Spleen (tissue), 13 donors: ENCODE data around the gene ZNF780B. TPM values are rescaled to one million over a fixed set of nuclear protein-coding genes. Genes with fewer than 3 reads are reported as not detected.

Source experiments
- DNase-seq: peaks from one replicate; pipeline ENCODE4 v3.0.0-alpha.2; 2020
- H3K27ac ChIP-seq, 8 donors: fragments of 200-600 bp; sonication (generic) in 7 of 8; 1 replicate in 4 of 8; 2 replicates in 4 of 8; pipeline versions ENCODE4 v1.5.0 to v1.8.0; 2016 to 2021; ENCODE audit warnings: inconsistent platforms in 4 of 8, mild to moderate bottlenecking in 4 of 8, moderate library complexity in 1 of 8
- H3K27me3 ChIP-seq, 7 donors: fragments of 200-600 bp; sonication (generic) in 6 of 7; replicated peaks in 1 of 7; 1 replicate in 4 of 7; 2 replicates in 3 of 7; pipeline versions ENCODE4 v1.5.0 to v1.8.0; 2016 to 2021; ENCODE audit warnings: inconsistent platforms in 3 of 7, mild to moderate bottlenecking in 1 of 7
- H3K36me3 ChIP-seq, 6 donors: fragments of 200-600 bp; sonication (generic) in 5 of 6; 1 replicate in 4 of 6; 2 replicates in 2 of 6; pipeline versions ENCODE4 v1.5.0 to v1.8.0; 2016 to 2021; ENCODE audit warnings: inconsistent platforms in 2 of 6
- H3K4me1 ChIP-seq, 6 donors: fragments of 200-600 bp; sonication (generic) in 5 of 6; 1 replicate in 3 of 6; 2 replicates in 3 of 6; pipeline versions ENCODE4 v1.5.0 to v1.8.0; 2016 to 2021; ENCODE audit warnings: inconsistent platforms in 3 of 6
- H3K4me3 ChIP-seq, 8 donors: fragments of 200-600 bp; sonication (generic) in 7 of 8; 1 replicate in 4 of 8; 2 replicates in 4 of 8; pipeline versions ENCODE4 v1.5.0 to v1.8.0; 2016 to 2021; ENCODE audit warnings: inconsistent platforms in 4 of 8, mild to moderate bottlenecking in 4 of 8, moderate library complexity in 2 of 8
- H3K9me3 ChIP-seq, 8 donors: fragments of 200-600 bp; sonication (generic) in 7 of 8; 1 replicate in 4 of 8; 2 replicates in 4 of 8; pipeline versions ENCODE4 v1.5.0 to v1.8.0; 2016 to 2021; ENCODE audit warnings: inconsistent platforms in 4 of 8
- POLR2A ChIP-seq, 3 donors: fragments of 450-650 bp; IDR thresholded peaks; one replicate each; pipeline ENCODE4 v1.5.1; 2017; ENCODE audit warnings: antibody characterized with exemption in 3 of 3, mild to moderate bottlenecking in 1 of 3
- POLR2AphosphoS5 ChIP-seq, 3 donors: sonication (generic); formaldehyde crosslinking; IDR thresholded peaks; one replicate each; pipeline ENCODE4 v1.5.1; 2017; ENCODE audit warnings: antibody characterized with exemption in 3 of 3
- WGBS, 5 donors: extraction: QIAGEN DNeasy Blood & Tissue Kit in 3 of 5; methylation state at CpG; one replicate each; pipeline versions ENCODE4 v1.1.5 to v1.1.7; 2013 to 2018; 5-methylcytosine and 5-hydroxymethylcytosine counted together
- intact Hi-C: fragments of 100-400 bp; cut with DNase I; formaldehyde crosslinking; loops from one replicate; pipeline ENCODE4 v1.15.0; 2023; ENCODE audit warnings: low total_unique reads
- long read RNA-seq, 2 donors: transcript quantifications; one replicate each; lab custom pipeline, GENCODE V29; 2026
- polyA plus RNA-seq, 3 donors: library from polyadenylated mRNA; stranded (reverse); fragments of 200-250 nt; gene quantifications; one replicate each; pipeline ENCODE4 v1.2.1, GENCODE V29; 2013
- total RNA-seq, 7 donors: library from RNA; depleted of rRNA in 3 of 7; stranded (reverse); fragments of >200 nt in 3 of 7; fragmentation: NEBNext Ultra II Directional in 4 of 7; extraction: Animal tissue kit (Norgen Biotek cat#: 25700) in 4 of 7; gene quantifications; one replicate each; pipeline versions ENCODE4 v1.1.0 to v1.2.1, GENCODE V29; 2016 to 2021
- TF ChIP-seq, protein P1 (sequence below), 11 experiments: fragments of 200-600 bp in 7 of 11; fragments of 450-650 bp in 4 of 11; sonication (generic) in 4 of 11; IDR thresholded peaks in 8 of 11; conservative IDR thresholded peaks in 3 of 11; 1 replicate in 7 of 11; 2 replicates in 4 of 11; pipeline versions ENCODE4 v1.4.0 to v1.8.0; 2016 to 2021; ENCODE audit warnings: antibody characterized with exemption in 11 of 11, inconsistent platforms in 4 of 11, mild to moderate bottlenecking in 1 of 11
- donor health status: healthy with polysubstance abuse.
- donor health status: DM: no; HTN: no; CAD: no; lungs with moderate emphysema.
- donor health status: DM: no; HTN: no; CAD: no.
- donor health status: Bipolar disorder and iron deficiency.
- donor health status: healthy.
- donor health status: DM: no; HTN: no; CAD: no.
- donor health status: DM: yes; HTN: yes; CAD: no.

ZNF780B gene
- total RNA-seq (10 to 100 TPM; 23.7 to 42.3 (median 32.1) TPM), polyA plus RNA-seq (10 to 100 TPM in 1 of 3 donors, 1 to 10 TPM in 2; 7.8 to 11.4 (median 8.6) TPM)
- long read RNA-seq, donor 1 = 0 reads
- long read RNA-seq, donor 2 = 0 reads

DNA sequence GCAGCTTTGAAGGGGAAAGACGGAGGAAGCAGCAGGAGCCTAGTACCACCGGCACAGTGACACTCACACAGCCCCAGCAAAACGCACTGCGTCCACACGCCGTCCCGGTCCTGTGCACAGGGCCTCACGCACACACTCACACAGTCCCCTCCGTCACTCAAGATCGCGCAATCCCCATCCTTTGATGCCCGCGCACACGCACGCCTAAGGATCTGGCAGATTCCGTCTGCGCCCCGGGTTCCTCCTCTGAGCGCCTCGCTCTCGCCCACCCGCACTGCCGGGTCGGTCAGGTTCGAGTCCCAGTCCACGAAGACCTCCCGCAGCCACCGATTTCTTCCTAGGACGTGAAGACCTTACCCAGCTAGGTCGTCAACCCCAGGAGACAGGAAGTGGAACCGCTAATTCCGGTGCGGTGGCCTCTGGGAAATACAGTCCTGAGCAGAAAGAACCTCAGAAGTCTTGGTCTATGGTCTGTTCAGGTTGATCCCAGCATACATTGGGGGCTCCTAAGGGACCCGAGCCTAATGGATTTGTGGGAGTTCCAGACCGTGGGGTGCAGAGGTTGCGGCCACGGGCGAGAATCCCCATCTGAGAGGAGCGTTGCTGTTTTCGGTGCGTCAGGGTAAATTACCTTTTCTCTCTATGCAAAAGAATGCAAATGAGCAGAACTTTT, at the start of gene ZNF780B:
Gene ZNF780B, minus strand, starts transcription at position 400 of the 673 bp plus-strand sequence. CDS start 5,899 bp downstream, outside the sequence.
- H3K27me3 ChIP-seq = no peaks in the 10 kb centered on the region
- H3K27ac ChIP-seq = peak within 1 kb of the TSS; percentile 33 to 90 (median 81)
- H3K4me1 ChIP-seq = peaks cover 11 to 41% (median 25%) of the 10 kb centered on the region in 6 donors
- intact Hi-C loops = loop anchor here (5.0 kb wide), 1 partner anchor 149 kb away; no protein-coding TSS in a partner anchor
- peak within 1 kb of the TSS; percentile 75 to 87 (median 78) for H3K4me3 ChIP-seq
- H3K36me3 ChIP-seq = peaks cover 0 to 3% (median 0%) of the 10 kb centered on the region in 6 donors
- 0 to 1% (median 0%) methylated on average over 30 to 41 of the region's 41 CpGs for WGBS, 5 donors
- peaks cover 0 to 60% (median 45%) of the 10 kb centered on the region in 8 donors for H3K9me3 ChIP-seq
- TF ChIP-seq, protein P1, sequence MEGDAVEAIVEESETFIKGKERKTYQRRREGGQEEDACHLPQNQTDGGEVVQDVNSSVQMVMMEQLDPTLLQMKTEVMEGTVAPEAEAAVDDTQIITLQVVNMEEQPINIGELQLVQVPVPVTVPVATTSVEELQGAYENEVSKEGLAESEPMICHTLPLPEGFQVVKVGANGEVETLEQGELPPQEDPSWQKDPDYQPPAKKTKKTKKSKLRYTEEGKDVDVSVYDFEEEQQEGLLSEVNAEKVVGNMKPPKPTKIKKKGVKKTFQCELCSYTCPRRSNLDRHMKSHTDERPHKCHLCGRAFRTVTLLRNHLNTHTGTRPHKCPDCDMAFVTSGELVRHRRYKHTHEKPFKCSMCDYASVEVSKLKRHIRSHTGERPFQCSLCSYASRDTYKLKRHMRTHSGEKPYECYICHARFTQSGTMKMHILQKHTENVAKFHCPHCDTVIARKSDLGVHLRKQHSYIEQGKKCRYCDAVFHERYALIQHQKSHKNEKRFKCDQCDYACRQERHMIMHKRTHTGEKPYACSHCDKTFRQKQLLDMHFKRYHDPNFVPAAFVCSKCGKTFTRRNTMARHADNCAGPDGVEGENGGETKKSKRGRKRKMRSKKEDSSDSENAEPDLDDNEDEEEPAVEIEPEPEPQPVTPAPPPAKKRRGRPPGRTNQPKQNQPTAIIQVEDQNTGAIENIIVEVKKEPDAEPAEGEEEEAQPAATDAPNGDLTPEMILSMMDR (IDR thresholded peaks at IDR 0.05 in 8 of 11, conservative IDR thresholded peaks at IDR 0.05 in 3 of 11) = no peak
- TF ChIP-seq POLR2AphosphoS5 (IDR thresholded peaks at IDR 0.05) = peak; percentile 75 to 86 (median 80)
- DNase-seq = peak; percentile 92

DNA sequence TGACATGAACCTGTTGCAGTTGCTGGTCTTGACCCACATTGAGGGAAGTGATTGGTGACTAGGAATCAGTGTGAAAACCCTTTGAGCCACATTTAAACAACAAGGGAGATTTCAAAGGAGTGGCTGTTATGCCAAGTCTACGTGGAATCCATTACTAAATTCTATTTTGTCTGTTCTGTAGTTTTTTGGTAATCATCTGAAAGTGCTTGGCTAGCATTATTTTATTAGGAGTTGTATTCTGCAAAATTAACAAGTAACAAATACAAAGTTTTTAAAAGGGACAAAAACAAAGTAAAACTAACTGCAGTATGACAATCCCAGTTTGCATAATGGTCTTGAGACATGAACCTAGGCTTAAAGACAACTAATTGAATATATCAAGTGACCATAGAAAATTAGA, 48.7 kb upstream of the ZNF780B start:
- DNase-seq = no peak
- 46 to 60% (median 60%) methylated on average over 1 of the region's 1 CpG for WGBS, 5 donors

GRCh38 chr19:40103600-40103999, 47.6 kb upstream of the ZNF780B start:
- H3K36me3 ChIP-seq = no peaks in the 10 kb centered on the region
- H3K4me3 ChIP-seq = no peak overlapping the region
- intact Hi-C loops = no loop called here
- no peaks in the 10 kb centered on the region for H3K27me3 ChIP-seq
- 84 to 91% (median 89%) methylated on average over 4 of the region's 4 CpGs for WGBS, 5 donors
- H3K9me3 ChIP-seq = no peaks in the 10 kb centered on the region
- DNase-seq = no peak
- H3K27ac ChIP-seq = no peak overlapping the region
- TF ChIP-seq POLR2AphosphoS5 (IDR thresholded peaks at IDR 0.05) (no peak), POLR2A (IDR thresholded peaks at IDR 0.05) (no peak)
- TF ChIP-seq, protein P1 (IDR thresholded peaks at IDR 0.05 in 8 of 11, conservative IDR thresholded peaks at IDR 0.05 in 3 of 11) = no peak
- no peaks in the 10 kb centered on the region for H3K4me1 ChIP-seq

More for the DNA sequence above, 48.7 kb upstream of the ZNF780B start:
- TF ChIP-seq POLR2A (IDR thresholded peaks at IDR 0.05) (no peak), POLR2AphosphoS5 (IDR thresholded peaks at IDR 0.05) (no peak)
- TF ChIP-seq, protein P1 (IDR thresholded peaks at IDR 0.05 in 8 of 11, conservative IDR thresholded peaks at IDR 0.05 in 3 of 11) = no peak
- no peaks in the 10 kb centered on the region for H3K4me1 ChIP-seq
- H3K36me3 ChIP-seq = no peaks in the 10 kb centered on the region
- H3K9me3 ChIP-seq = no peaks in the 10 kb centered on the region
- intact Hi-C loops = no loop called here
- H3K27me3 ChIP-seq = no peaks in the 10 kb centered on the region
- no peak overlapping the region for H3K27ac ChIP-seq
- H3K4me3 ChIP-seq = no peak overlapping the region

DNA sequence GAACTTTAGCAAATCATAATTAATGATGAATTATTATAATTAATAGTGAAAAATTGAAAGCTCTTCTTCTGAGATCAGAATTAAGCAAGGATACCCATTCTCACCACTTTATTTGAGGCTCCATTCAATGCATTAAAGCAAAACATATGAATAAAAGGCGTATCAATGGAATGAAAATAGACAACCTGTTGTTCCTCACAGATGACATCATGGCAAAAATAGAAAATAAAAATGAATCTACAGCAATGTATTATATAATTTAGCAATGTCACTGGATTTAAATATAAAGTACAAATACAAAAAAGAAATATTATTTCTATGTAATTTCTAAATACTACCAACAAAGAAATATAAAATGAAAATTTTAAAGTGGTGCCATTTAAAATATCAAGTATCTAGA, 45.8 kb upstream of the ZNF780B start:
- Histone ChIP-seq H3K36me3 (no peaks in the 10 kb centered on the region), H3K4me1 (no peaks in the 10 kb centered on the region), H3K4me3 (no peak overlapping the region), H3K27ac (no peak overlapping the region), H3K9me3 (no peaks in the 10 kb centered on the region), H3K27me3 (peaks cover 0 to 3% (median 0%) of the 10 kb centered on the region in 7 donors)
- intact Hi-C loops = no loop called here
- DNase-seq = no peak
- TF ChIP-seq, protein P1 (IDR thresholded peaks at IDR 0.05 in 8 of 11, conservative IDR thresholded peaks at IDR 0.05 in 3 of 11) = no peak
- TF ChIP-seq POLR2AphosphoS5 (IDR thresholded peaks at IDR 0.05) = no peak
- TF ChIP-seq POLR2A (IDR thresholded peaks at IDR 0.05) = no peak
- WGBS, 5 donors = 85 to 91% (median 87%) methylated on average over 1 of the region's 1 CpG
